GM11168 (cell line): Measurements from ENCODE around the gene NXPE2.

Experiments
- in situ Hi-C: fragments of 300-500 bp; cut with MboI; formaldehyde crosslinking; loops from one replicate; pipeline ENCODE4 v1.12.0; 2022; ENCODE audit warnings: low sequenced_read_pairs; ENCODE audit not compliant: unreplicated experiment

NXPE2 gene

GRCh38 chr11:114736806-114737205, 58.5 kb downstream of the NXPE2 start:
- in situ Hi-C loops = no loop called here

DNA sequence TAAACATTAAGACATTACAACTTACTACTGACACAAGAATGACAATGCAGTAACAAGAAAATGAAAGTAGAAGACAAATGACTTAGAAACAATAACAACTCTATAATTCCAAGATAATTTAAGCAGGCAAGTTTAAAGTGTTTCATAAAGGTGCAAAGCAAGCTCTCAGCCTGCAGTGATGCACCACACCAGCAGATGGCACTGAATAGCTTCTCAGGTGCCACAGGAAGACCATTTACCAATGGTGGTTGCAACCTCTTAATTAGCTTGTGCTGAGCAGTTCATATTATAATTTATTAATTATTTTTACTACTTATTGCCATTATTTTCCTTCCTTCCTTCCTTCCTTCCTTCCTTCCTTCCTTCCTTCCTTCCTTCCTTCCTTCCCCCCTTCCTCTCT, 60.6 kb downstream of the NXPE2 start:
- in situ Hi-C loops = no loop called here

- in situ Hi-C loops = no loop called here
Observed at GRCh38 chr11:114745150-114745671, 66.9 kb downstream of the NXPE2 start.

DNA sequence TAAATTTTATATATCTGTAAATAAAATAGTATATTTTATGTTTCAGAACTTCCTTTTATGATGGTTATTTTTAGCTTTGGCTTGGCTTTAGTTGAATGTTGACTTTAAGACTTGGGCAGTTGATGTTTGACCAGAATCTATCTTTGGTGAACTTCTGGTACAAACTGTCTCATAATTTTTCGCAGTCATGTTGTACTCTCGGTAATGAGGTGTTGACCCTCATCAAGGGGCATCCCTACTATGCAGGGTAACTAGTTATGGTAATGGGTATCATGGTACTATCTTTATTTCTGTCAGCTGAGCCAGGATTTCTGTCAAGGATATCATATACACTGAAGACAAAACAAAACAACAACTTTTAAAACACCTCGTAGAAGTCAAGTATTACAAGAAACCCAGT, 67.7 kb downstream of the NXPE2 start:
- in situ Hi-C loops = no loop called here
